ENCODE data around the gene LRRC47.
"Not testable (repeated sequence)": the region's sequence is repeated elsewhere in the genome, so short reads cannot be mapped to it uniquely, and the experiment has no call there.

LRRC47 gene

GRCh38 chr1:3814771-3815561, 18.7 kb upstream of the LRRC47 start:
- no peaks in the 10 kb centered on the region for H3K27me3 ChIP-seq (ENCODE audit: insufficient read depth, low read depth, severe bottlenecking)
- no peak for TF ChIP-seq CTCF (IDR thresholded peaks at IDR 0.05; ENCODE audit: low read depth, low read length)
- H3K9me3 ChIP-seq (ENCODE audit: severe bottlenecking) = no peaks in the 10 kb centered on the region
- DNase-seq = no peak
- H3K27ac ChIP-seq = no peak overlapping the region; the same call in 1 of the 2 replicates
- H3K36me3 ChIP-seq = peaks cover 24% of the 10 kb centered on the region
- no peak overlapping the region for H3K4me3 ChIP-seq (ENCODE audit: low read depth, low read length)

- Histone ChIP-seq H3K27me3 (ENCODE audit: insufficient read depth, low read depth, severe bottlenecking) (no peaks in the 10 kb centered on the region), H3K27ac (no peak overlapping the region), H3K36me3 (peaks cover 22% of the 10 kb centered on the region), H3K4me3 (ENCODE audit: low read depth, low read length) (no peak overlapping the region), H3K9me3 (ENCODE audit: severe bottlenecking) (no peaks in the 10 kb centered on the region)
- TF ChIP-seq CTCF (IDR thresholded peaks at IDR 0.05; ENCODE audit: low read depth, low read length) = no peak
- no peak for DNase-seq
These were observed 17.8 kb upstream of the LRRC47 start for GRCh38 chr1:3814065-3814464.

GRCh38 chr1:3811595-3811911, 15.3 kb upstream of the LRRC47 start:
- DNase-seq = no peak
- H3K4me3 ChIP-seq (ENCODE audit: low read depth, low read length) = no peak overlapping the region
- H3K36me3 ChIP-seq = peaks cover 14% of the 10 kb centered on the region
- H3K9me3 ChIP-seq (ENCODE audit: severe bottlenecking) = peaks cover 12% of the 10 kb centered on the region
- no peak overlapping the region for H3K27ac ChIP-seq
- no peak for TF ChIP-seq CTCF (IDR thresholded peaks at IDR 0.05; ENCODE audit: low read depth, low read length)
- H3K27me3 ChIP-seq (ENCODE audit: insufficient read depth, low read depth, severe bottlenecking) = no peaks in the 10 kb centered on the region

GRCh38 chr1:3810149-3810761, 14.0 kb upstream of the LRRC47 start:
- not testable (repeated sequence) for H3K27me3 ChIP-seq (ENCODE audit: insufficient read depth, low read depth, severe bottlenecking); H3K27ac ChIP-seq; H3K4me3 ChIP-seq (ENCODE audit: low read depth, low read length); DNase-seq
- Histone ChIP-seq H3K9me3 (ENCODE audit: severe bottlenecking) (peaks cover 12% of the 10 kb centered on the region), H3K36me3 (peaks cover 14% of the 10 kb centered on the region)

- no peak overlapping the region for H3K27ac ChIP-seq
- DNase-seq = no peak
- TF ChIP-seq CTCF (IDR thresholded peaks at IDR 0.05; ENCODE audit: low read depth, low read length) = no peak
- peaks cover 12% of the 10 kb centered on the region for H3K9me3 ChIP-seq (ENCODE audit: severe bottlenecking)
- H3K36me3 ChIP-seq = peaks cover 8% of the 10 kb centered on the region
- no peaks in the 10 kb centered on the region for H3K27me3 ChIP-seq (ENCODE audit: insufficient read depth, low read depth, severe bottlenecking)
- no peak overlapping the region for H3K4me3 ChIP-seq (ENCODE audit: low read depth, low read length)
These were observed 13.4 kb upstream of the LRRC47 start for GRCh38 chr1:3809680-3810079.

GRCh38 chr1:3807769-3808168, 11.5 kb upstream of the LRRC47 start:
- no peaks in the 10 kb centered on the region for H3K27me3 ChIP-seq (ENCODE audit: insufficient read depth, low read depth, severe bottlenecking)
- TF ChIP-seq CTCF (IDR thresholded peaks at IDR 0.05; ENCODE audit: low read depth, low read length) = no peak
- no peak overlapping the region for H3K27ac ChIP-seq
- H3K36me3 ChIP-seq = no peaks in the 10 kb centered on the region
- no peak overlapping the region for H3K4me3 ChIP-seq (ENCODE audit: low read depth, low read length)
- no peak for DNase-seq
- H3K9me3 ChIP-seq (ENCODE audit: severe bottlenecking) = peaks cover 12% of the 10 kb centered on the region

Data from WERI-Rb-1 (cell line).